Left renal cortex interstitium (tissue), 4 donors: ENCODE data around the gene RHEBL1. TPM values are rescaled to one million over a fixed set of nuclear protein-coding genes. Genes with fewer than 3 reads are reported as not detected.

ENCODE experiments used
- DNase-seq, 4 donors: peaks; one replicate each; pipeline ENCODE4 v3.0.0-alpha.2; 2013; ENCODE audit warnings: low read depth in 4 of 4, low spot score in 2 of 4, missing footprints in 1 of 4
- polyA plus RNA-seq, 4 donors: library from polyadenylated mRNA; unstranded; fragments of 120-200 nt; gene quantifications; one replicate each; pipeline ENCODE4 v1.2.1, GENCODE V29; 2013; ENCODE audit not compliant: insufficient read length in 4 of 4

Gene RHEBL1, protein sequence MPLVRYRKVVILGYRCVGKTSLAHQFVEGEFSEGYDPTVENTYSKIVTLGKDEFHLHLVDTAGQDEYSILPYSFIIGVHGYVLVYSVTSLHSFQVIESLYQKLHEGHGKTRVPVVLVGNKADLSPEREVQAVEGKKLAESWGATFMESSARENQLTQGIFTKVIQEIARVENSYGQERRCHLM
- 1 to 10 TPM; 1.3 to 2.4 (median 1.8) TPM for polyA plus RNA-seq

DNA sequence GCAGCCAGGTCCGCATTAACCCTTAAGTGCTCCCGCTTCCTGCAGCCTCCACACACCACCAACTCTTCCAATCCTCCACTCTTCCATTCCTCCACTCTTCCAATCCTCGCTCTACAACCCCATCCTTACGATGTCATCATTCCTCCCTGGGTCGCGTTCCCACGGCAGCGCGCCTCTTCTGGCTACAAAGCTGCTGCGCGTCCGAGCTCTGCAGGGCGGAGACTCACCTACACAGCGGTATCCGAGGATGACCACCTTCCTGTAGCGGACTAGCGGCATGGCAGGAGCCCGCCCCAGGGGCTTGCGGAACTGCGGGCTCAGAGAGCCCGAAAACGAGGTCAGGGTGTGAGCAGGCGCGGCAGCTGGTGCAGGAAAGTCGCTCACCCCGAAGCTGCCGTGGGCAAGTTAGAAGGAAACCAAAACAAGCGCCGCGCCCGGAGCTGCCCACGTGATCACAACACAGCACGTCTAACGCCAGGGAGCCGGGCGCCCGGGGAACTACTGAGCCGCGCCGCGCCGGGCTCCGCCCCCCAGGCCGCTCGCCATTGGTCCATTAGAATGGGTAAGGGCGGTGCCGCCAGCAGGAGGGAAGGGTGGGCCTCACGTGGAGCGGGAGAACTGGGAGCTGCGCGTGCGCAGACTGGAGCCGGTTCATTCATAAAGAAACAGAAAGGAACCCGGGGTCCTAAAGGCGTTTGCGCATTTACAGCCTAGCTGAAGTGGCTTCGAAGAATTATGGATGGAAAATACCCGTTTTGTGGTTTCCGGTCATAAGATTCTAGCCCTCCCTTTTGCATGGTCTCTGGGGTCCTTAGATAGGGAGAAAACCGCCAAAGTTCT, at the start of gene RHEBL1:
TSS of gene RHEBL1 (minus strand) at position 473 of the 840 bp plus-strand sequence. CDS start at position 279, 194 bp downstream.
- peak in 3 of 4 donors; percentile 88 to 93 (median 90) for DNase-seq

GRCh38 chr12:49111206-49111605, 41.4 kb upstream of the RHEBL1 start:
- DNase-seq = no peak

DNA sequence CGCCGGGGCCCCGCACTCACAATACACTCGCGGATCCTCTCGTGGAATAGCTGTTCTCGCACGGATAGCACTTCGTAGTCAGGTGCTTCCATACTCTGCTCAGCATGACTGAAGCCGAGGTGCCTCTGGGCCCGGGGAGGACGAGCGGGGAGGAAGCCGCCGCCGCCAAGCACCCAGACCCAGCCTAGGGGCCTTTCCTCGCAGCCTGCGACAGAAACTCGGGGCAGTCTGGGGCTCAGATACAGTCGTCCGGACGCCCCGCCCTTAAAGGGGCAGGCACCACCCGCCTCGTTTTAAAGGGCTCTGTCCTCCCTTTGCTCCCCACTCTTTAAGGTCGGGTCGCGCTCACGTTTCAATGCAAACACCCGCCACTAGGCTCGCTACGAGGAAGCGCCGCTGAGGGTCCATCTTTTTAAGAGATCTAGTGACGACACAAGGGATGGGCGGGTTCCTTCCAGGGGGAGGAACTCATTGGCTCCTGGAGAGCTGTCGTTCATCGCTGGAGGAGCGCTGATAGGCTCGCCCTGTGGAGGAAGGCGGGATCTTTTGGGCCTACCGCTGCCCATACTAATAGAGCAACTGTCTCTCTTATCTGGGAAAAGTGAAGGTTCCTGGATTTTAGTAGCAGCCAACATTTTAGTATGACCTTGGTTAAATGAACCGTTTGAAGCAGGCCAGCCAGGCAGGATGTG, 40.8 kb upstream of the RHEBL1 start, which contains the start of gene LMBR1L:
TSS of gene LMBR1L (minus strand) at position 384 of the 692 bp plus-strand sequence. CDS start at position 92, 292 bp downstream.
- peak; percentile 93 to 98 (median 96) for DNase-seq

GRCh38 chr12:49109641-49110463, 40.1 kb upstream of the RHEBL1 start:
- no peak for DNase-seq

- DNase-seq = no peak
Measured at GRCh38 chr12:49108958-49109404, 39.2 kb upstream of the RHEBL1 start.

- no peak for DNase-seq
Measured at GRCh38 chr12:49105504-49106084, 35.8 kb upstream of the RHEBL1 start.

- DNase-seq = no peak
Measured at GRCh38 chr12:49104822-49105221, 35.0 kb upstream of the RHEBL1 start.

DNA sequence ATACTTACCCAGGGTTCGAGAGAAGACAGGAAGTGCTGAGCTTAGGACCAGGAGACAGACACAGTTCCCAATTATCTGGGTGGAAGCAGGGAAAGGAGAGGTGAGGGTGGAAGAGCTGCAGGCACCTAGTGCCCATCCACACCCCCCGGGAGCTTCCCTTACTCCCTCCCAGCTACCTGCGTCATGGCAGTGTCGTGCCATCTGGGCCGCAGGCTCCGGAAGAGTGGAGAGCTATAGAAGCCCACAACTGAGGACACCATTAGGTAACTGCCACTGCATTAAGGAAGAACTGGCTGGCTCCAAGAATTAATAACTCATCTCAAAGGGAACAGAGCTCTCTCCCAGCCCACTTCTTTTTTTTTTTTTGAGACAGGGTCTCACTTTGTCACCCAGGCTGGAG, 30.6 kb upstream of the RHEBL1 start:
- DNase-seq = no peak

GRCh38 chr12:49098703-49099102, 28.9 kb upstream of the RHEBL1 start:
- no peak for DNase-seq

DNA sequence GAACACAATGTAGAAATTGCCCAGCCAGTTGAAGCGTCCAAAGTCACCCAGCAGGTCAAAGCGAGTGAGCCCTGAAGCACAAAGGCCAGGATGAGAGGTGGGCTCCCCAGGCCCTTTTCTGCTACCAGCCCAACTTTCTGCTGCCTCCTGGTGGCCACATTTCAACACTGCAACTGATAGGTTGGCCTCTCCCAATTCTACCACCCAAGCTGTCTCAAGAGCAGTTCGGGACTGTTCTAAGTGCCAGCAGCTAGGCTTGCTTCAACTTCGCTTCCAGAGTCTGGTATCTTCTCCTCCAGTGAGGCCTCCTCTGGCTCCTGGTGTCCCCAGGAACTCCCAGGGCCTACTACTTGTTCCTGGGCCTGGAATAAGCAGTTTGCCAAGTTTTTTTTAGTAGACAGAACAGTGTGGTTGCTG, 28.3 kb upstream of the RHEBL1 start:
- DNase-seq = no peak

DNA sequence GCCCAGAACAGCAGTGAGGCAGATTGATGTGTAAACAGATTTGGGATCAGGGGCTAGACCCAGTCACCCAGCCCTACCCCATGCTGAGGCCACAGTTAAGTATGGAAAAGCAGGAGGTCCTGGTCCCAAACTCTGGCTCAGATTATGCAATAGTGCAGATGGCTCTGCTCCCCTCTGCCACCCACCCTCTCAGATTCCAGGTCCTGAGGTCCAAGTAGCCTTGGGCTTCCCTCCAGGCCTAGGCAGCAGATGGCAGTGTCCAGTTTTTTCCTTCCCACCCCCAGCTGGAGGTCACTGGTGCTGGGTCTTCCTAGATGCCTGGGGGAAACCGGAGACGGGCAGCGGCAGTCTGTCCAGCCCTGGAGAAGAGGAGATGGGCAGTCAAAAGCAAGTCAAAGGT, 27.6 kb upstream of the RHEBL1 start:
- no peak for DNase-seq

DNA sequence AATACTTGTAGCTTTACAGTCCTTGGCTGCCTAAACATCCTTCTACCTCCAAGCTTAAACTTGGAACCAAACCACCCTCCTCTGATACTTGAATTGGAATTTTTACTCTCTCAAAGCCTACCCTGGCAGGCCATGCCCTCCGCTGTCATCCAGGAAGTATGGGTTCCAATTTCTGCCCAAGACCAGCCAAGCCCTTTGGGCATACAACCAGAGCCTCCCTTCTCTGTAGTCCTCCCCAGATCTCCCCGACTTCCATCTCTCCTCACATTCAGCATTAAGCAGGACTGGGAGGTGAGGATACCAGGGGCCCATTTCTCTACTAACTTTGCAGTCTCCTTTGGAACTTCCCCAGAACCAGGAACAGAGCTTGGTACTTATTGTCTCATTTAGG, 25.2 kb upstream of the RHEBL1 start:
- no peak for DNase-seq

DNA sequence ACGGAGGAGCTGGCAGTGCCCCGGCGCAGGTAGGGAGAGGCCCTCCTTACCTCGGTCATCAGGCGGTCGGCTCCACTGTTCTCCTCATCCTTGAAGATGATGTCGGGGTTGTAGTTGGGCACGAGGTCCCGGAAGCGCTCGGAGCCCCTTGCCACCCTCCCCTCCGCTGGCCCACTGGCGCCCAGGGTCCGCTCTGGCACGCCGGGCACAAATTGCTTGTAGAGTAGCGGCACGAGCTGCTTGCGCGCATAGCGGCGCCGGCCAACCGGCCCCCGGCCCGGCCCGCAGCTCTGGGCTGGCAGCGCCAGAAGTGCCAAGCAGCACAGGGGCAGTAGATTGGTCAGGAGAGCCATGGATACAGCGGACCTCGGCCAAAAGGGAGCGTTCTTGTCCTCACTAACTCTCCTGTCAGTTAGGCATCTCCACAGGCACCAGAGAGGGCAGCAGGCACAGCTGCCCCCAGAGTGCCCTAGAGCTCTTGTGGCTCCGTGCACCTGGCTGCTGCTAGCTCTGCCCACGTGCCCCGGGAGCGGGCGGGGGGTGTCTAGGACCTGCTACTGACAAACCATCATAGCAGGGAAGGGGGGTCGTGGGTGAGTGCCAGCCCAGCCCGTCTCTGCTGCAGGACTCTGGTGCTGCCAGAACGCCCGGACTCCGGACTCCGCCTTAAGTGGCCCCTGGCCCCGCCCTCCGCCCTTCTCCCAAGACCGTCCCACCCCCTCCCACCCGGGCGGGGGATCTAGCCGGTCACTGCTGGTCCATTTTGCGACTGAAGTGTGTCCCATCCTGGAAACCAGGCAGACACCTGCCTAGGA, 24.6 kb upstream of the RHEBL1 start, which contains the start of gene DHH:
TSS of gene DHH (minus strand) at position 642 of the 815 bp plus-strand sequence. CDS start at position 353, 289 bp downstream.
- no peak for DNase-seq

DNA sequence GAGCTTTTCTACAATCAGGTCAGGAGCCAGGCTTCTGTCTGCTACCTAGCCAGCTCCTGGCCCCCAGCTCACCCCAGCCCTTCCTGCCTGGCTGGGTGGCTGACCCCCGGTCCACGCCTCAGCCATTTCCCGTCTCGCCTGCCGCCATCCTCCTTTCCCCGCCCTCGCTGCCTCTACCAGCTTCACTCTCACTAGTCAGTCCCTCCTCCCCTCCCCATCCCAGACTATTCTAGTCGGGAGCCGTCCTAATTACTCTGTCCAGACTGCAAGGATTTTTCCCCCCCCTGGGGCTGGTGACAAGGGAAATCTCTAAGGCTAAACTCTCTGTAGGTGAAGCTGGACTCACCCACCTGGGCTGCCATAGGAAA, 24.0 kb upstream of the RHEBL1 start:
- DNase-seq = no peak

GRCh38 chr12:49092816-49093406, 23.1 kb upstream of the RHEBL1 start:
- no peak for DNase-seq

DNA sequence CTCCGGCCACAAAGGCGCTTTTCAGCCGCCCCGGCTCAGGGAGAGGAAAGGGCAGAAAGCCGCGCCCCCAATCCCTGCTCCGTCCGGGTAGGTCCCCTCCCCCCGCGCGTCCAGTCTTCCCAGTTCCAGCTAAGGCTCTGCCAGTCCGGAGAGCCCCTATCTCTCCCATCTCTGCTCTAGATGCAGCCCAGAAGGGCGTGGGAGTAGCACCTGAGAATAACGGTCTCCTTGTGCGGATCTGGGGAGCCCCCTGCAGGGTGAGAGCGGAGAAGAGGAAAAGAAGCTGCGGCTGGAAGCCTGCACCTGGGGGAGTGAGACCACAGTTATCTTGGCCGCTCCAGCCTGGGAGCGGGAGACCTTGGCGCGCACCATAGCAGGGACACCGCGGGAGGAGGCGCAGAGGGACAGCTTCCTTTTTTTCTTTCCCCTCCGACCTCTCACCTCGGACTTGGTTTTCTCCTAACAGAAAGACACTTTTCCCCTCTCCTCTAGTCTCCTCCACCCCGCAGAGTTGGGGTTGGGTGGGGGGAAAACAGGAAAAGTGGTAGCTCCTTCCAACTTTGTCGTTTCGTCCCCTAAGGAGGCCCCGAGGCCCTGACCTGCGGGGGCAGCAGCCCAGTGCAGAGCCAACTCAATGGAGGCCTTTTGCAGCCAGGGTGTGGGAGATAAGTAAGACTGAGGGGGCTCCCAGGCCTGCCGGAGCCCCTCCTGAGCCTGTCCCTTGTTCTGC, 22.5 kb upstream of the RHEBL1 start:
- DNase-seq = no peak

- DNase-seq = no peak
Measured at GRCh38 chr12:49091836-49092085, 22.0 kb upstream of the RHEBL1 start.
